Measurements from ENCODE around the gene BRSK1.

Gene BRSK1

GRCh38 chr19:55341595-55342531 lies 58.1 kb downstream of the BRSK1 start:
- peak overlapping the region; percentile 97 for H3K4me3 ChIP-seq (ENCODE audit: low read depth, low read length)

GRCh38 chr19:55344444-55344843 lies 60.6 kb downstream of the BRSK1 start:
- H3K4me3 ChIP-seq (ENCODE audit: low read depth, low read length), result no peak overlapping the region
- no peak for TF ChIP-seq CTCF (IDR thresholded peaks at IDR 0.05; ENCODE audit: control insufficient read depth, extremely low read depth, insufficient read depth)
- no peak for DNase-seq (ENCODE audit: low read depth)

More at GRCh38 chr19:55341595-55342531, 58.1 kb downstream of the BRSK1 start:
- DNase-seq (ENCODE audit: low read depth), result no peak
- TF ChIP-seq CTCF (IDR thresholded peaks at IDR 0.05; ENCODE audit: control insufficient read depth, extremely low read depth, insufficient read depth), result no peak

- no peak overlapping the region for H3K4me3 ChIP-seq (ENCODE audit: low read depth, low read length)
- no peak for DNase-seq (ENCODE audit: low read depth)
- TF ChIP-seq CTCF (IDR thresholded peaks at IDR 0.05; ENCODE audit: control insufficient read depth, extremely low read depth, insufficient read depth), result no peak
These were observed 61.5 kb downstream of the BRSK1 start for GRCh38 chr19:55345101-55345817.

- no peak for DNase-seq (ENCODE audit: low read depth)
- no peak overlapping the region for H3K4me3 ChIP-seq (ENCODE audit: low read depth, low read length)
- TF ChIP-seq CTCF (IDR thresholded peaks at IDR 0.05; ENCODE audit: control insufficient read depth, extremely low read depth, insufficient read depth), result no peak
These were observed 62.3 kb downstream of the BRSK1 start for GRCh38 chr19:55345818-55346724.

GRCh38 chr19:55346725-55347441 lies 63.1 kb downstream of the BRSK1 start:
- no peak for TF ChIP-seq CTCF (IDR thresholded peaks at IDR 0.05; ENCODE audit: control insufficient read depth, extremely low read depth, insufficient read depth)
- no peak overlapping the region for H3K4me3 ChIP-seq (ENCODE audit: low read depth, low read length)
- no peak for DNase-seq (ENCODE audit: low read depth)

All from LNCaP clone FGC (cell line).